Bone marrow (tissue), 2 donors: Measurements from ENCODE around the gene BMP7.
"Not testable (repeated sequence)": the region's sequence is repeated elsewhere in the genome, so short reads cannot be mapped to it uniquely, and the experiment has no call there.

Experiments
- DNase-seq, 2 donors: peaks; one replicate each; lab custom pipeline; 2025; lab: John Stamatoyannopoulos, UW

Gene BMP7

DNA sequence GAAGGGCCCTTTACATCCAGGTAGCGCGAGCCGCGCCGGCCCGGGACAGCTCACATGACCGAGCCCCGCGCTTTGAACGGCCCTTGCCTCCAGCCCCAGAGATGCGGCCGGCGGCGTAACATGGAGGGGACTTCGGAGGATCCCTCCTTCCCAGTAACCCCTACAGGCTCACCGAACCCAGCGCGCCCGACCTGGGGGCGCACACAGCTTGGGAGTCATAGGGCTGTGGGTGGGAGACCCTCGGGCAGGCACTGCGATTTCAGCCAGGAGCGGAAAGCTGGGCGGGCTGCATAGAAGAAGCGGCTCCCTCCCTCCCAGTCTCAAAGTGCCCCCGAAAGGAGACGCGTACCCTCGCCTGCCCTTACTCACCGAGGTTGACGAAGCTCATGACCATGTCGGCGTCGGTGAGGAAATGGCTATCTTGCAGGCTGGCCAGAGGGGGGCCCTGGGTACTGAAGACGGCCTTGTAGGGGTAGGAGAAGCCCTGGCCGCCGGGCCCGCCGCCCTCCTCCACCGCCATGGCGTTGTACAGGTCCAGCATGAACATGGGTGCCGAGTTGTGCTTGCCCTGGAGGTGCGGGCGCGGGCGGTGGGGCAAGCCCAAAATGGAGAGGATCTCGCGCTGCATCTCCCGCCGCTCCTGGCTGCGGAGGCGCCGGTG is 975 bp downstream of the BMP7 start:
- DNase-seq: no peak

DNA sequence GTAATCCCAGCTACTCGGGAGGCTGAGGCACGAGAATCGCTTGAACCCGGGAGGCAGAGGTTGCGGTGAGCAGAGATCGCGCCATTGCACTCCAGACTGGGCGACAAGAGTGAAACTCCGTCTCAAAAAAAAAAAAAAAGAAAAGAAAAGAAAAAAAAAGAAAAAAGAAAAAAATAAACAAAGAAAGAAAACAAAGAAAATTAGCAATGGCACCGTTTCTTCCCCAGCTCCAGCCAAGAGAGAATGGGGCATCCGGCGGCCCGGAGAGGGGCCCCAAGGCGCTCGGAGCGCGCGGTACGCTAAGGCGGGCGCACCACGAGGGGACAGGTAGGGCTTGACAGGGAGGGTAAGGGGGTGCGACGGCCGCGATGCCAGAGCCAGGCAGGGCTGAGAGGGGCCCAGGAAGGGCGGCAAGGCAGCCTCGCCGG is 1.5 kb downstream of the BMP7 start:
- not testable (repeated sequence) for DNase-seq

DNA sequence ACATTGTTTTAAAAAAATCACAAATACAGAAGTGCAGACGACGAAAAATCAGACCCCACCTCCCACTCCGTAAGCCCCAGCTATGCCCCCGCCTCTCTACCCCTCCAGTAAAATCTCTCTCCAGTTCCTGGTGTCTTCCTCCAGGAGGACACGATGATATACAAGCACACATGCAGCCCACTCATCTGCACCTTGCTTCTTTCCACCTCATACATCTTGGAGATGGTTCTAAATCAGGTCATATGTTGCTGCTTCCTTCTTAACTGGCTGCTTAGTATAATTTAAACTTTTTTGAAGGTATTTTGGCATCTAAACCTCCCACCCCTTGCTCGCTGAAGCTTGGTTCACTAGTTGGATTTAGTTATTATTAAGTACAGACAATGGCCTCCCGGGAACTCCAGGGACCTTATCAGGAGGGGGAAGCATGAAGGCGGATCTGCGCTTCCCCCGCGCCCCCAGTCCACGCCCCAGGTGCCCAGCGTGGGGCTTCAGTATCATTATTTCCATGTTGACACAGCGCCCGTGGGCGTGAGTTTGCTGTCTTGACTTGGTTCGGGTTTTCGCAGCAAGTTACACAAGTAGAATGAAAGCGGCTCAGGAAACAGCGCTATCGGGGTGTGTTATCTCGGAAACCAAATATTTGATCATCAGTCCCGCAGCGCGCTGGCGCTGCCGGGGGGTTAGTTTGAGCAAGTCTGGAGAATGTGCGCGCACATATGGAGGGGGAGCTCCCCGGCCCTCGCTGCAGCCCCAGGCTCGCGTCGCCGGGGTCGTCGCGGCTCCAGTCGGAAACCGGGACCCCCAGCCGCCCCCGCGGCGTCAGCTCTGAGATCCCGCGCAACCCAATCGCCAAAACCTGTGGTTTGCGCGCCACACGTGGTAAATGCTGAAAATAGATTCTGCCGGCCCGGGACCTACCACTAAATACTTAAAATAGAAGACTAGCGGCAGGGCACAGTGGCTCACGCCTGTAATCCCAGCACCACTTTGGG is 2.3 kb downstream of the BMP7 start:
- DNase-seq: no peak

DNA sequence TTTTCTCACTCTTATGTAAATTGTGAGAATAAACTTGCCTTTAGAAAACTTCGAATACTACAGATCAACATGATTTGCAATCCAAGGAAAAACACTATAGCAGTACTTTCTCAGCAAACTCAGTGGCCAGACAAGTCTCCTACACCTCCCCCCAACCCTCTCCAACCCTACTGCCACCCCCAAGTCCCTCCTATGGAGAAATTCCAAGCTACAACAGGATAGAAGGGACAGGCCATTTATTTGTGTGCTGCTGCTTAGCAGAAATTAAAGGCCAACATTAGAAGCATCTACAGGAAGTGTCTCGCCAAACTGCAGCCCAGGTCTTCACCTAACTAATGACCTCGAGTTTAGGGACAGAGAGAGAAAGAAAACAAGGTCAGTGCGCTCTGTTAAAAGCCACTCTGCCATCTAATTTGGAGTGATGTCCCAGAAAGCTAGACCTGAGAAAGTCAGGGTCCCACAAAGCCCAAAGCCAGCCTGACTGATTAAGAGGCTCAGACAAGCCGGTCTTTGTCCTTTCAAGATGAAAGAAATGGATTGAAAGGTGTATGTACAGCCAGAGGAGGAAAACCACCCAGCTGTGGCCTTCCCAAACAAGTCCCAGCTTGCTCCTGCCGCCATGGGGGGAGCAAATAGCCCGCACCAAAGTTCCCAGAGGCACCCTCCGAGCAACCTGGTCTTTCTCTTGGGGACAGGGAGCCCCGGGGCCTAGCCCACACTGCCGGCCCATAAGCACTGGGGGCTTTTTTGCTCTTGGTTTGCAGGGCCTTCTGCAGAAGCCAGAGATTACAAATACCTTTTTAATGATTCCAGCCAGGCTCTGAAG is 3.4 kb downstream of the BMP7 start:
- DNase-seq: no peak

DNA sequence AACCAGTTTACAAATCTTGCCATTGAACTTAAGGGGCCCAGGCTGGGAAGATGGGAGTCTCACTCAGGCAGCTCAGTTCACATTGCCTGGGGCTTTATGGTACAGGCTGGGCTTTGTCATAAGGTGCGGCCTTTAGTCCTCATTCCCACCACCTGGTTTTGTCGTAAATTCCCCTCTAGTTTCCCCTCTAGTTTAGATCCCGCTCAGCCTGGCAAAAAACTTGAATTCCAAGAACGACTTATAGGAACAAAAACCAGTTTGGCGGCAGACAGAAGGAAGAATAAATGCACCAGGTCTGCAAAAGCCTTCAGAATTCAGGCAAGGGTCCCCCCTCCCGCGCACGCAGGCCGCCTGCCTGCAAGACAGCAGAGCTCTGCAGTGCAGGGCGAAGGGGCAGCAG is 4.1 kb downstream of the BMP7 start:
- DNase-seq: no peak

DNA sequence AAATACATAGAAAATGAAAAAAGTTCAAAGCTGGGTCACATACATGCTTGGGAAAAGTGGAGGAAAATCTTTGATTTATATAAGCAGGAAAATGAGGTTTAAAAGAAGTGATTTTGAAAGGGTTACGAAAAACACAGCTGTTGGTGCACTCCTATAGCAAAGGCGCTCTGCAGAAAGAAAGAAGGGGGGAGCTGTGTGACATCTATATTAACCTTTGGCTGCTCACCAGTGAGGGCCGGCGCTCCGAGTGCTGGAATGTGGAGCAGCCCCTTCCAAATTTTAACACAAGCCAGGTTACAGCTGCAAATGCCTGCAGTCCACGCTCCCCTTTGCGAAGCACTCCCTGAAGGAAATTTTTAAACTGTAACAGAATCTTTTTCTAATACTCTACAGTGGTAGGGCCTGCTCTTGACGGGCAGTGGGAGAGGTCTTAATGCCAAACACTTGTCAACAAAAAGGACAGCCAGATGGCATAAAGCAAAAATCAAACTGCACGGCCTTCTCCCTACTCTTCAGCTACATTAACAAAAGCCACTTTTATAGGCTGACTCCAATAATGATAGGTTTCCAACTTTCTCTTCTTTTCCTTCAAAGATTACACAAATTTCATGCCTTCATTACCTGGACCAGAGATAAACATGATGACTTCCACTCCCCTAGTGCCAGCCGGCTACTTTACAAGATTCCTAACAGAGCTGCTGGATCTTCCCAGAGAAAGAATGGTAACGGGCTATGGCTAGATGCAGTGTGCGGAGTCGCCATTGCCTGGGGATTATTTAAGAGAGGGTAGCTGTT is 4.8 kb downstream of the BMP7 start:
- DNase-seq: no peak

DNA sequence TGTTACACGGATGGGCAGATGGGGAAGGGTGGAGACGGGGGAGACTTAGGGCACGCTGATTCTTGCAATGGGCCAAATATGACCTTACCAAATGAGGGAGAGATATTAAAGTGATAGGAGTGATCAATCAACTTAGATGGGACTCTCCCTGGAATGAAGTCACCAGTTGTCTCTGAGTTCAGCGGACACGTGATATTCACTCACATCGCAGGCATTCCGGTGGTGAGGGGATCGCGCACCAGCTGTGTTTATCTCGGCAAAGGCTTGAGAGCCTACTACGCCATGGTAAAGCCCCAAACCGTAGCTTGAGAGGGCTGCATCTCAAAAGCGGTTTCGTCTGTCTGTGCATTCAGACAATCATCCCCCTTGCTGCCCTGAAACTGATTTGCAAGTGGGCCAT is 5.5 kb downstream of the BMP7 start:
- no peak for DNase-seq

DNA sequence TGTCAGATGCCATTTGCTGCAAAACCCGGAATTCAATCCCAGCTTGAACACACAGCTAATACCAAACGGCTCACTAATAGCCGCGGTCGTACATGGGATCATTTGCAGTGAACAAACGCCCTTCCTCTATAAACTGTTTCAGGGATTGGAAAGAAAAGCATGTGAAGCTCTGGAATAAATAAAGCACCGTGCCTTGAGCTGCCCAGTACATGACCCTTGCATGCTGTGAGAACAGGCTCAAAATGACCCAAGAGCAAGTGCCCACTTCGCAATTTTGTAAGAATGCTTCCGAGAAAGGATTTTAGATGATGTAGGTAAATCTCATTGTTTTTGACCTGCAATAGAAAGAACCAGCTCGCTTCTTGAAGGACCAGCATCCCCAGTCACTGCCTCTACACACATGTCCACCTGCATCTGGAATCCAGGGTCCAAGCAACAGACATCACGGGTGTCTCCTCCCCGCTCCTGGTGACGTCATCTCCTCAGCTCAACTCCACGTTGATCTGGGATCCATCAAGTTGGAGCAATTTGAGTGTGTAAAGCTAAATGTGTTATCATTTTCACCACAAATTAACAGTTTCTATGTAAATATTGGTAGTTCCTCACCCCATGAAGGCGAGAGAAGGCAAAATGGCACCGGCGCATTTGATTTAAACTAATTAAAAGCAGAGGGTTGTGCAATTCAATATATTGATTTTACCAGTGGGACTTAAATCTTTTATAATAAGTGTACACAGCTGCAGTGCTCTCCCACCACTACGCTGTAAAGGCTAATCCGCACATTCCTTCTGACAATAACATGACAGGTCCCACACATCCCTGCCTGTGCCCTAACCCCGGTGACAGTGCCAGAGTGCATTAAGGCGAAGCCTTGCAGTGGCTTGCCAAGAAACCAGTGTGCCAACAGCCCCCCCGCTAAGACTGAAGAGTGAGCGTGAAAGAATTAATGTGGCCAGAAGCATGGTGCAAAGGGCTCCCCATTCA is 6.2 kb downstream of the BMP7 start:
- DNase-seq: no peak

DNA sequence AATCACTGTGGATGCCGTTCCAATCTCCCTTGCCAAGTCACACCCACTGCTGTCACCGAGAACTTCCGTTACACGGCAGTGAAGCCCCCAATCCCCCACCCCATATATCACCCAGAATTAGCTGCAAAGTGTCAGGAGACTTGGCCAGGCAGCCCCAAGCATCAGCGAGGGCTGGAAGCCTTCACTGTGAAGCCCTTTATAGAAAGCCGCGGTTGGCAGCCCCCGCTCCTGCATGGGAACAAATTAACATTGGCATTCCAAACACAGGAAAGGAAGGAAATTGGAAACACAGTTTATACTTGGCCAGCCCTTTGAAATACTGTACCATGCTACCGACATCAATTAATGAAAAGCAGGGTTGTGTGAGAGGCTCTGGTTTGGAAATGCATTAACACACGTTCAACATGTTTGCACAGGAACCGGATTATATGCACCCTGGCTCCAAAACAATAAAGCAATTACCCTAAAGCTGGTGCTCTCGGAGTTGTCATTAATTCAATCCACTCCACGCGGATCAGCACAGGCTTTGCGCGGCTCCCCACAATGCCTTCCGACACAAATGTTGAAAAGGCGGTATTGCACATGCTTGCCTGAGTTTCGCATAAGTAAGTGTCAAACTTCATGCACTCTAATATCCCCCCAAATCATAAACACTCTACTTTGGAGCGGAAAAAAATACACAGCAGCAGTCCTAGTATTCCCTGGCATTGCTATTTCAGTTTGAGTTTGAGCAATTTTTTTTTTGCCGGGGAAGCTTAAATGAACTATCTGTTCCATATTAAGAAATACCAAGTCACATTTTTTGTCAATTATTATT is 7.1 kb downstream of the BMP7 start:
- DNase-seq: no peak

DNA sequence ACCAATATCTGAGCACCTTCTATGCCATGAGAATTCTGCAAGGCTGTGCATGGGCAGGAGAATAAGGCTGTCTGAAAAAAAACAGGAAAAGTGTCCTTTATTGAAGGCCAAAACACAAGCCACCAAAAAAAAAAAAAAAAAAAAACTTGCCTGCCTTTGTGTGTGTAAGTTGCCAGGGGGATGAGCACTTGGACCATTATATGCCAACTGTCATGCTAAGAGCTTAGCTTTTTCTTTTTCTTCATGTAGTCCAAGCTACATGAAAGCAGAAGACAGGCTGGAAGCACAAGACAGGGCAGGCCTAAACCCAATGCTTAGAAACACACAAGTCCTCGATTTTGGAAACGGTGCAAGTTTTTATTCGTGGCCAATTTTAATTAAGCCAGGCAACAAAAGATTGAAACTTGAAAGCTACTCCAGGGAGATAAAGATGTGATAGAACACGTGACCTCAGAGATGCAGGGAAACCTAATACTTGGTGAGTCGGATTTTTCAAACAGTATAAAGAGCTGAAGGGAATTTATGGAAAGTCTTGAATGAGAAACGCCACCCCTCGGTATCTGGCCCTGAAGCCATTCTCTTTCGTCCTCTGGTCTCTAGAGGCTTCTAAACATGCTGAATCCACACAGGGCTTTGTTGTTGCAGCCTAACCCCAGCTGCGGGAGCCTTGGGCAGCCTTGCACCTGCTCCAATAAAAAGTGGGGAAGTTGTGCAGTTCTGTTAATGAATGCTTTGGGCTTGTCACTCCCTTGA is 8.6 kb downstream of the BMP7 start:
- no peak for DNase-seq

DNA sequence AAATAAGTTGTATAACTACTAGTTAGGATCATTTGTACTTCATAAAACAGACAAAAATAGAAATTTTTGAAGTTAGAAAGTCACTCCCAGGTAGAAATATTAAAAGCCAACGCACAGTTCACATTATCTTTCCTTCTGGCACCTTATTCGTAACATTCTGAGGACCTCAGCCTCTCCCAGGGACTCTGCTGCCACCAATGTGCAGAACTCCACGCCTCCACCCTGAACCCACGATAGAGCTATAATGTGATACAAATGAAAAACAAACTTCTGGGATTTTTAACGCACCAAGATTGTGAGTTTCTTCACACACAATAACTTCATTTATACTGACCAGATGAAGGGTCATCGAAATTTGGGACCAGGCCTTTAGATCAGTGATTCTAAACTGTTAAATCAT is 9.5 kb downstream of the BMP7 start:
- DNase-seq: no peak

DNA sequence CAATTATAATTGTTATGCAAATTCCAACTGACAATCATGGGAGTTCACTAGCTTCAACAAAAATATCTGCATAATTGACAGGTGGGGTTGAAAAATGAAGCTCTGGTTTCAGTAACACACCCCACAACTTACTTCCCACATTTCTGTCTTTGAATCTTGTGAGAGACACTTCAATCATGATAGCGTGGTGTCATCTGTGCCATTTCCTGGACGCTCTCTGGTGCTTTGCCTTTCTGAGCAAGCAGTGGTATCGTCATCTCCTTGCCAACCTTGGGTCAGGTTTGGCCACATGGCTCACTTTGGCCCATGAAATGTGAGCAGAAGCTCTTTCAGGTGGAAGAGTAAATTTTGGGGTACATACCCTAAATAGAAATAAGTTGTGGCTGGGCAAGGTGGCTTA is 10.2 kb downstream of the BMP7 start:
- DNase-seq: no peak

DNA sequence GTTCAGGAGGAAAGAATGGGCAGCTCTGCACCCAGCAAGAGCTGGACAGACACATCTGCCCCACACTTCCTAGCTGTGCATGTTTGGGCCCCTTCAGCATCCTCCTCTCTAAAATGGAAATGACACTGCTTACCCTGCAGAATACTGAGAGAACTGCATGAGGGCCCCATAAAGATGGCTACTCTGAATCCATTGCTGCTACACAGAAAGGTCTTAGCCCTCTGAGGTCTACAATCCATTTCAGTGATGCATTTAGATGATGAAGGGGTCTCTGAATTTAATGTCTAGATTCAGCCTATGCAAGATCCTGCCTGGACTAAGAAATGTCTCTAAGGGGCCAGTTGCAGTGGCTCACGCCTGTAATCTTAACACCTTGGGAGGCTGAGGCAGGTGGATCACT is 11.3 kb downstream of the BMP7 start:
- DNase-seq: no peak

DNA sequence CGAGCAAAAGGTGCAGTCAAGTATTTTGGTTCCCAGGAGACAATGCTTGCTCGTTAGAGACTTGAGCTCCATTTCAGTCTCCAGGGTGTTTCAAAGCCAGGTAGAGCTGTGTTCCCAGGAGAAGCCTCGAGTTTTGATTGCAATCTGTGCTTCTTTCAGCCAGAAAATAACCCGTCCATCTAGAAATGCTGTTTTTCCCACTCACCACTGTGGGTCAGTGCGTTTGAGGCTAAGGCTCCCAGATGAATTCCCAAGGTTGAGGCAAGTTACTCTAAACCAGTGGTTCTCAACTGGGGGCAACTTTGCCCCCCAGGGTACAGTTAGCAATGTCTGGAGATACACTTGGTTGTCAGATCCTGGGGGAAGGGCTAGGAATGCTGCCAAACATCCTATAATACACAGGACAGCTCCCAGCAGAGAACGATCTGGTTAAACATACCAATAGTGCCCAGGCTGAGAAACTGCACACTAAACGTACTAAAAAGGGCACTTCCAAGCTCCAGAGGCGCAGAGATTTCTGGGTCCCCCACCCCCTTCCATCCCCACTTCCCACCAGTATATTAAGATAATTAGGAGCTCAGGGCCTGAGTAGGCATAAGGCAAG is 13.8 kb downstream of the BMP7 start:
- no peak for DNase-seq

DNA sequence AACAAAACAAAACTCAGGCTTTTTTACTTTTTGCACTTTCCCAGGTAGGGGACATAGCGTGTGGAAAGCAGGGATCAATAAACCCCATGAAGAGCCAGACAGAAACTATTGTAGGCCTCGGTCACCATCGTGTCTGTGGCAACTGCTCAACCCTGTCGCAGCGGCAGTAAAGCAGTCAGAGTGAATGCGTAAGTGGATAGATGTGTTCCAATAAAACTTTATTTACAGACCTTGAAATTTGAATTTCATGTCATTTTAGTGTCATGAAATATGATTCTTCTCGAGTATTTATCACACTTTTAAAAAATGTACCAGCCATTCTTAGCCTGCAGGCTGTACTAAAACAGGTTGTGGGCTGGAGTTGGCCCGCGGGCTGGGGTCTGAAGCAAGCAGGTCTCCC is 14.5 kb downstream of the BMP7 start:
- DNase-seq: no peak

DNA sequence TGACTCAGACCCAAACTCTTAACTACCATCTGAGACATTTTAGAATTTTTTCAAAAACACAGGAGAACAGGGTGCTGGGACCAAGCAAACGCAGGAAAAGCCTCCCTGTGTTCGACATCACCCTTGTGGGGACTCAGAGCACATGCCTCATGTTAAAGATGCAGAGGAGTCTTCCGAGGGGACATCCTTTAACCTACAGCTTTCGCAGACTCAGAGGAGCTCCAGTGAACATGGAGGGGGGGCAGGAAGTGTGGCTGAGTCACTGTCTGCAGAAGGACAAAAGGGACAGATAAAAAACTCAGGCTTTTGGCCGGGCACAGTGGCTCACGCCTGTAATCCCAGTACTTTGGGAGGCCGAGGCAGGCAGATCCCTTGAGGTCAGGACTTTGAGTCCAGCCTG is 15.1 kb downstream of the BMP7 start:
- DNase-seq: no peak

DNA sequence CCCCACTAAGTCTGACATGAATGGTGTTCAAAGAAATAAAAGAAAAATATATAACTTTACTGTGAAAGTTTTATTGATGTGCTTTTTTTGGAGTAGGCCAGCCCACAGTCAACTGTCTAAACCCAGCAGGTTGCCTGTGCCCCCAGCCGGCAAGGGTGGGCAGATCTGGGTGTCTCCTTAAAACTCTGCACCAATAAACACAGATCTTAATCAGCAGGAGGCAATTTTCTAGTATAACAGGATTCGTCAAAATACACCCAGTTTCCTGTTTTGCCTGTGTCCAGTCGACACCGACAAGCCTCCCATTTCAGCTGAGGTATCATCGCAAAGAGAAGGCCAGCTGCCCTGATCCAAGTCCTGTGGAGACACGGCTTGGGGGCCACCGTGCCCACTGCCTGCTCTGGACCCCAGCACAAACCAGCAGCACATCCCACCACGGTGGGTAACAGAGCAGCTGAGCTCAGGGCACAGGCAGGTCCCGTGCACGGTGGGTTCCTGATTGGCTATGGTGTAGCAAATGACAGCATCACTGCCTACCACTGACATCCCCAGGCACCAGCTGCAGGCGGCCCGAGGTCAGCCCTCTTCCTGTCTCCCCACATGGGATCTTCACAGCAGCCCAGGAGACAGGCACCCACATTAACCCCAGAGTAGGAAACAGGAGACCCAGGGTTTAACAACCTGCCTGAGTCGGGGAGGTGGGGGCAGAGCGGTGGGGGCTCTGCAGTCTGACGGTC is 15.7 kb downstream of the BMP7 start:
- DNase-seq: no peak

DNA sequence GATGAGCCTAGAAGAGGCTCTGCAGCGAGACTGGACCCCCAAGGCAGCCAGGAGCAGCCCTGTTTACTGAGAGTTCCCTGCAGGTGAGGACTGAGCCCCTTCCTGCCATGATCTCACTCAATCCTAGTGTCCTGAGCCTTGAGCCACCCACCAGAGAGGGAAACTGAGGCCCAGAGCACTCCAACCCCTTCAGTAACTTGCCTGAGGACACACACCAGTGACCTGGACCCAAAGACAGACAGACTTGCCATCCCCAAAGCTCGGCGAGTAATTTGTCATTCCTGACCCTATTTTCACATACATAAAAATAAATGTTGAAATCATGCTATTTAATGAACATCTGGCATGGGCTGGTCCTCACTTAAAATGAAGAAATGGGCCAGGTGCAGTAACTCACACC is 16.7 kb downstream of the BMP7 start:
- DNase-seq: no peak
